ENCODE data around the gene RIMBP2.

DNA sequence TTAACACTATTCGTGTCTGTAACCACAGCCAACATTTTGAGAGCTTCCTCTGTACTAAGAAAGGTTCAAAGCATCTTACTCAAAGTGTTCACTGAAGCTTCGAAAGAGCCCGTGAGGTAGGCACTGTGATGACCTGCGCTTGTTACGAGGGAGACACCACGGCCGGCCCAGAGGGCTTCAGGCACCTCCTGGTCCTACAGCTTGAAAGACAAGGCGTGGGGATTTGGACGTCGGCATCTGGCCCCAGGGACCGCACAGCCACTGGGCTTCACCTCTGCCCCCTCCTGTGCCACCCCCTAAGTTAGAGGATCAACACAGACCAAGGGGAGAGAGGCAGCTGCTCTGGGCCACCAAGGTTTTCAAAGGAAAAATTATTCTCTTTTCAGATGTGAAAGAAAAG, 75.6 kb downstream of the RIMBP2 start:
- no peak for TF ChIP-seq EP300 (IDR thresholded peaks at IDR 0.05)
- TF ChIP-seq, protein P1, sequence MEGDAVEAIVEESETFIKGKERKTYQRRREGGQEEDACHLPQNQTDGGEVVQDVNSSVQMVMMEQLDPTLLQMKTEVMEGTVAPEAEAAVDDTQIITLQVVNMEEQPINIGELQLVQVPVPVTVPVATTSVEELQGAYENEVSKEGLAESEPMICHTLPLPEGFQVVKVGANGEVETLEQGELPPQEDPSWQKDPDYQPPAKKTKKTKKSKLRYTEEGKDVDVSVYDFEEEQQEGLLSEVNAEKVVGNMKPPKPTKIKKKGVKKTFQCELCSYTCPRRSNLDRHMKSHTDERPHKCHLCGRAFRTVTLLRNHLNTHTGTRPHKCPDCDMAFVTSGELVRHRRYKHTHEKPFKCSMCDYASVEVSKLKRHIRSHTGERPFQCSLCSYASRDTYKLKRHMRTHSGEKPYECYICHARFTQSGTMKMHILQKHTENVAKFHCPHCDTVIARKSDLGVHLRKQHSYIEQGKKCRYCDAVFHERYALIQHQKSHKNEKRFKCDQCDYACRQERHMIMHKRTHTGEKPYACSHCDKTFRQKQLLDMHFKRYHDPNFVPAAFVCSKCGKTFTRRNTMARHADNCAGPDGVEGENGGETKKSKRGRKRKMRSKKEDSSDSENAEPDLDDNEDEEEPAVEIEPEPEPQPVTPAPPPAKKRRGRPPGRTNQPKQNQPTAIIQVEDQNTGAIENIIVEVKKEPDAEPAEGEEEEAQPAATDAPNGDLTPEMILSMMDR (IDR thresholded peaks at IDR 0.05) = no peak
